Uterus (tissue), 4 donors: ENCODE measurements around the gene OXT. TPM values are rescaled to one million over a fixed set of nuclear protein-coding genes. Genes with fewer than 3 reads are reported as not detected.
"Not testable (repeated sequence)": the region's sequence is repeated elsewhere in the genome, so short reads cannot be mapped to it uniquely, and the experiment has no call there.

Experiments
- DNase-seq, 2 donors: peaks; one replicate each; pipeline ENCODE4 v3.0.0-alpha.2; 2019 to 2020
- H3K27ac ChIP-seq, 2 donors: fragments of 200-600 bp; sonication (generic); 1 replicate in 1 of 2; 2 replicates in 1 of 2; pipeline ENCODE4 v1.5.1; 2016 to 2018
- H3K27me3 ChIP-seq, 2 donors: fragments of 200-600 bp; sonication (generic); one replicate each; pipeline ENCODE4 v1.5.1; 2018 to 2019; ENCODE audit warnings: control low read depth in 1 of 2
- H3K36me3 ChIP-seq, 2 donors: fragments of 200-600 bp; sonication (generic); one replicate each; pipeline ENCODE4 v1.5.1; 2019; ENCODE audit warnings: control low read depth in 1 of 2
- H3K4me1 ChIP-seq, 2 donors: fragments of 200-600 bp; sonication (generic); one replicate each; pipeline ENCODE4 v1.5.1; 2018 to 2019; ENCODE audit warnings: control low read depth in 1 of 2
- H3K4me3 ChIP-seq, 2 donors: fragments of 200-600 bp; sonication (generic); 1 replicate in 1 of 2; 2 replicates in 1 of 2; pipeline ENCODE4 v1.5.1; 2018 to 2019; ENCODE audit warnings: mild to moderate bottlenecking in 1 of 2
- H3K9me3 ChIP-seq, 2 donors: fragments of 200-600 bp; sonication (generic); one replicate each; pipeline ENCODE4 v1.5.1; 2019; ENCODE audit warnings: control low read depth in 1 of 2
- CTCF ChIP-seq, 4 experiments: fragments of 200-600 bp in 2 of 4; fragments of 450-650 bp in 2 of 4; sonication (generic) in 2 of 4; IDR thresholded peaks; one replicate each; pipeline ENCODE4 v1.5.1; 2016 to 2019; ENCODE audit warnings: antibody characterized with exemption in 4 of 4, mild to moderate bottlenecking in 2 of 4, moderate library complexity in 1 of 4
- POLR2A ChIP-seq, 2 donors: fragments of 450-650 bp; IDR thresholded peaks; one replicate each; pipeline ENCODE4 v1.6.1; 2016; ENCODE audit warnings: antibody characterized with exemption in 2 of 2, mild to moderate bottlenecking in 1 of 2, moderate library complexity in 1 of 2
- intact Hi-C: fragments of 100-400 bp; cut with DNase I; formaldehyde crosslinking; loops from one replicate; pipeline ENCODE4 v1.15.1; 2023; ENCODE audit warnings: low total_unique reads
- total RNA-seq, 4 donors: library from RNA; depleted of rRNA in 3 of 4; stranded (reverse); fragments of >200 nt in 3 of 4; gene quantifications; one replicate each; pipeline versions ENCODE4 v1.1.0 to v1.2.4, GENCODE V29; 2014 to 2023
- donor health status: DM: yes; HTN: yes; CAD: no.

Gene OXT
- total RNA-seq, 4 donors from 2014 or later: 4.2 TPM; not detected in 3

GRCh38 chr20:3070725-3071124 is 695 bp upstream of the OXT start:
- no peaks in the 10 kb centered on the region for H3K27me3 ChIP-seq
- H3K9me3 ChIP-seq: no peaks in the 10 kb centered on the region

GRCh38 chr20:3071266-3071609 is 182 bp upstream of the OXT start:
- H3K27ac ChIP-seq: no peak overlapping the region
- H3K4me3 ChIP-seq: peak overlapping the region; percentile 2 to 32
- TF ChIP-seq CTCF (IDR thresholded peaks at IDR 0.05) (no peak), POLR2A (IDR thresholded peaks at IDR 0.05) (no peak)
- no peaks in the 10 kb centered on the region for H3K4me1 ChIP-seq
- intact Hi-C loops: no loop called here
- H3K9me3 ChIP-seq: no peaks in the 10 kb centered on the region
- no peak for DNase-seq
- no peaks in the 10 kb centered on the region for H3K36me3 ChIP-seq
- H3K27me3 ChIP-seq: no peaks in the 10 kb centered on the region

More at GRCh38 chr20:3070725-3071124, 695 bp upstream of the OXT start:
- H3K36me3 ChIP-seq: no peaks in the 10 kb centered on the region
- intact Hi-C loops: no loop called here
- TF ChIP-seq POLR2A (IDR thresholded peaks at IDR 0.05) (no peak), CTCF (IDR thresholded peaks at IDR 0.05) (no peak)
- no peaks in the 10 kb centered on the region for H3K4me1 ChIP-seq
- no peak overlapping the region for H3K27ac ChIP-seq
- no peak overlapping the region for H3K4me3 ChIP-seq
- DNase-seq: no peak

GRCh38 chr20:3072530-3073250 is 1.3 kb downstream of the OXT start:
- intact Hi-C loops: no loop called here
- TF ChIP-seq CTCF (IDR thresholded peaks at IDR 0.05): no peak
- TF ChIP-seq POLR2A (IDR thresholded peaks at IDR 0.05): no peak
- H3K36me3 ChIP-seq: no peaks in the 10 kb centered on the region
- H3K4me3 ChIP-seq: peak overlapping the region in 1 of 2 donors; percentile 32
- H3K27me3 ChIP-seq: no peaks in the 10 kb centered on the region
- H3K4me1 ChIP-seq: no peaks in the 10 kb centered on the region
- no peak for DNase-seq
- H3K27ac ChIP-seq: no peak overlapping the region
- no peaks in the 10 kb centered on the region for H3K9me3 ChIP-seq

GRCh38 chr20:3073251-3073643 is 1.8 kb downstream of the OXT start:
- H3K27ac ChIP-seq, H3K4me3 ChIP-seq, intact Hi-C loops, H3K4me1 ChIP-seq, H3K9me3 ChIP-seq, DNase-seq, H3K27me3 ChIP-seq, H3K36me3 ChIP-seq: not testable (repeated sequence)

- no peak for DNase-seq
- no peak for TF ChIP-seq POLR2A (IDR thresholded peaks at IDR 0.05)
- no peak for TF ChIP-seq CTCF (IDR thresholded peaks at IDR 0.05)
- intact Hi-C loops: no loop called here
- Histone ChIP-seq H3K27ac (no peak overlapping the region), H3K9me3 (no peaks in the 10 kb centered on the region), H3K4me1 (no peaks in the 10 kb centered on the region), H3K36me3 (no peaks in the 10 kb centered on the region), H3K27me3 (no peaks in the 10 kb centered on the region), H3K4me3 (no peak overlapping the region)
These were observed 3.4 kb downstream of the OXT start for GRCh38 chr20:3074812-3075211.

- H3K9me3 ChIP-seq, H3K4me1 ChIP-seq, DNase-seq, H3K36me3 ChIP-seq, H3K4me3 ChIP-seq, H3K27ac ChIP-seq, H3K27me3 ChIP-seq, intact Hi-C loops: not testable (repeated sequence)
These were observed 3.9 kb downstream of the OXT start for GRCh38 chr20:3075315-3075714.
